ENCODE data around the gene MICA. TPM values are rescaled to one million over a fixed set of nuclear protein-coding genes. Genes with fewer than 3 reads are reported as not detected.
"Not testable (repeated sequence)": the region's sequence is repeated elsewhere in the genome, so short reads cannot be mapped to it uniquely, and the experiment has no call there.

Gene MICA
- total RNA-seq, 4 donors from 2014 or later, result 15.9 to 28.3 (median 23.7) TPM

DNA sequence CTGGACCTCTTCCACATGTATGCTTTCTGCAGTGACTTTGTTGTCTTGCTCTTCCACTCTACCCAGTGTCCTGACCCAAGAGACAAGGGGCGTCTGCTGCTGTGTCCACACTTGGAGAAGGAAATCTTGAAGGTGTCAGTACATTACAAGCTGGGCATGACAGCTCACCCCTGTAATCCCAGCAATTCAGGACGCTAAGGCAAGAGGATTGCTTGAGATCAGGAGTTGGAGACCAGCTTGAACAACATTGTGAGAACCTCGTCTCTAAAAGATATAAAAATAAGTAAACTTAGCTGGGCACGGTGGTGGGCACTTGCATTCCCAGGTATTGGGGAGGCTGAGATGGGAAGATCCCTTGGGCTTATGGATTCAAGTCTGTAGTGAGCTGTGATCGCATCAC lies 40.6 kb upstream of the MICA start:
- DNase-seq (ENCODE audit: low spot score in 2 of 2), result no peak
- 60 to 69% methylated on average over 5 of the region's 5 CpGs for WGBS, 2 donors
- Histone ChIP-seq H3K4me1 (peaks cover 0 to 9% (median 0%) of the 10 kb centered on the region in 4 donors), H3K36me3 (no peaks in the 10 kb centered on the region), H3K27me3 (peaks cover 0 to 15% of the 10 kb centered on the region in 2 donors), H3K4me3 (no peak overlapping the region), H3K27ac (no peak overlapping the region), H3K9me3 (no peaks in the 10 kb centered on the region)
- TF ChIP-seq EP300 (IDR thresholded peaks at IDR 0.05) (no peak), POLR2A (IDR thresholded peaks at IDR 0.05) (no peak)
- TF ChIP-seq, protein P1, sequence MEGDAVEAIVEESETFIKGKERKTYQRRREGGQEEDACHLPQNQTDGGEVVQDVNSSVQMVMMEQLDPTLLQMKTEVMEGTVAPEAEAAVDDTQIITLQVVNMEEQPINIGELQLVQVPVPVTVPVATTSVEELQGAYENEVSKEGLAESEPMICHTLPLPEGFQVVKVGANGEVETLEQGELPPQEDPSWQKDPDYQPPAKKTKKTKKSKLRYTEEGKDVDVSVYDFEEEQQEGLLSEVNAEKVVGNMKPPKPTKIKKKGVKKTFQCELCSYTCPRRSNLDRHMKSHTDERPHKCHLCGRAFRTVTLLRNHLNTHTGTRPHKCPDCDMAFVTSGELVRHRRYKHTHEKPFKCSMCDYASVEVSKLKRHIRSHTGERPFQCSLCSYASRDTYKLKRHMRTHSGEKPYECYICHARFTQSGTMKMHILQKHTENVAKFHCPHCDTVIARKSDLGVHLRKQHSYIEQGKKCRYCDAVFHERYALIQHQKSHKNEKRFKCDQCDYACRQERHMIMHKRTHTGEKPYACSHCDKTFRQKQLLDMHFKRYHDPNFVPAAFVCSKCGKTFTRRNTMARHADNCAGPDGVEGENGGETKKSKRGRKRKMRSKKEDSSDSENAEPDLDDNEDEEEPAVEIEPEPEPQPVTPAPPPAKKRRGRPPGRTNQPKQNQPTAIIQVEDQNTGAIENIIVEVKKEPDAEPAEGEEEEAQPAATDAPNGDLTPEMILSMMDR (IDR thresholded peaks at IDR 0.05), result no peak

DNA sequence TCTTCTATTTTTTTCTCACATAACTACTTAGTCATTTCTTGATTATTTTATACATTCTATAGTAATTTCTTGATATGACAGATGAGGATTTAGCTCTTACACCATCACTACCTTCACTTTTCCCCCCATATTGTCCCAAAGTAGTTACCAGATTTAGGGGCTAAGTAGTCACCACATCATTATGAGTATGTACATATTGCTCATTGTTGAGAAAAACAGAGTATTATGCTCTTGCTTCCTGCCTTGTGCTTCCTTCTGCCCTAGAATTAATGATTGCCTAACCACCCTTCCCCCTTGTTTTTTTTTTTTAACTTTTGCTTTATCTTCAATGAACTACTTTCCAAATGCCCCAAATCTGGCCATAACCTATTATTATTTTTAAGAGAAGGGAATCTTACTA lies 39.6 kb upstream of the MICA start:
- no peaks in the 10 kb centered on the region for H3K36me3 ChIP-seq
- no peak overlapping the region for H3K27ac ChIP-seq
- TF ChIP-seq, protein P1 (IDR thresholded peaks at IDR 0.05), result no peak
- TF ChIP-seq POLR2A (IDR thresholded peaks at IDR 0.05) (no peak), EP300 (IDR thresholded peaks at IDR 0.05) (no peak)
- H3K4me3 ChIP-seq, result no peak overlapping the region
- peaks cover 0 to 9% (median 0%) of the 10 kb centered on the region in 4 donors for H3K4me1 ChIP-seq
- no peak for DNase-seq (ENCODE audit: low spot score in 2 of 2)
- H3K9me3 ChIP-seq, result no peaks in the 10 kb centered on the region
- peaks cover 0 to 15% of the 10 kb centered on the region in 2 donors for H3K27me3 ChIP-seq

DNA sequence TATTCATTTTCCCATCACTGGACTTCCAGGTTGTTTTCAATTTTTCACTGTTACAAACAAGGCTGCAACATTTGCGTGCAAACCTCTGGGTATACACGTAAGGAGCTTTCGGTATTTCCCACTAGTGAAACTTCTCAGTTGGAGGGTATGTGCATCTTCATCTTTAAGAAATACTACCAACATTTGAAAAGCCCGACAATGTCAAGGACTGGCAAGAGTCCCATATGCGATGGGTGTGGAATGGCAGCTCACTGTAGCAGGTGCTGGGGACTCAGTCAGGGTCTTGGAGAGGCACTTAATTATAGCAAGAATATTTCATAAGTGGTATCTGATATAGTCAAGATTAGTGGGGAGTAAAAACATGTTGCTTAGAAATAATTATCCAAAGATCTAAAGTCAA lies 37.5 kb upstream of the MICA start:
- peaks cover 0 to 9% (median 0%) of the 10 kb centered on the region in 4 donors for H3K4me1 ChIP-seq
- TF ChIP-seq POLR2A (IDR thresholded peaks at IDR 0.05) (no peak), EP300 (IDR thresholded peaks at IDR 0.05) (no peak)
- TF ChIP-seq, protein P1 (IDR thresholded peaks at IDR 0.05), result no peak
- no peak for DNase-seq (ENCODE audit: low spot score in 2 of 2)
- peaks cover 0 to 15% of the 10 kb centered on the region in 2 donors for H3K27me3 ChIP-seq
- no peak overlapping the region for H3K27ac ChIP-seq
- 79 to 87% methylated on average over 5 of the region's 5 CpGs for WGBS, 2 donors
- H3K9me3 ChIP-seq, result no peaks in the 10 kb centered on the region
- no peaks in the 10 kb centered on the region for H3K36me3 ChIP-seq
- H3K4me3 ChIP-seq, result no peak overlapping the region

DNA sequence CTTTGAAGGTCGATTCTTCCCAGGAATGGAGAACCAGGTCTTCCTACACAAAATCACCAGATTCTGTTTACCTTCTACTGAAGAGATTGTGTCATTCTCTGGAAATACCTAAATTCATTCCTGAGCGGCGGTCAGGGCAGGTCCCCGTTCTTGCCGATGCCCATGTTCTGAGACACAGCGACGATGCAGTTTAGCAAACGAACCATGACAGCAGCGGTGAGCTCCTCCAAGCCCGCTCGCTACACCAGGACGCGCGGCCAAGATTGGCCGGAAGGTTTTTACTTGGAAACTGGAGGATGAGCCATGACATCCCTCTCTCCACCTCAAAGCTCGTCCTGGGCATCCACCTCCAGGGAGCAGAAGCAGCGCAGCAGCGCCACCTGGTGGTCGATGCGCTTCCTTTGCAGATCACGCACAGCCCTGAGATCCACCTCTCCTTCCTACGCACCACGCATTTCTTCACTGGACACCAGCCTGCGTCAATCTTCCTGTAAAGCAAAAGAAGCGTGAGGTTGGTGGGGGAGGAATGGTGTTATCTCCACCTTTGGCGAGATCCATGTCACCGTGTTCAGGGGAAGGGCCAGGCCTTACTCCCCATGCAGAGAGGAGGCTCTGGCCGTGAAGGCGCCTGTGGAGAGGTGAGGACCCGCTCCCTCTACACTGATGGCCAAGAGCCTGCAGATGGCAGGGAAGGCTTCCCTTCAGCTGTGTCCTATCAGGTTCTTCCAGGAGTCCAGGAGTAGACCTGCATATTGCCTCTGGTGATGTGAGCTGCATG lies 36.5 kb upstream of the MICA start:
- no peak overlapping the region for H3K27ac ChIP-seq

DNA sequence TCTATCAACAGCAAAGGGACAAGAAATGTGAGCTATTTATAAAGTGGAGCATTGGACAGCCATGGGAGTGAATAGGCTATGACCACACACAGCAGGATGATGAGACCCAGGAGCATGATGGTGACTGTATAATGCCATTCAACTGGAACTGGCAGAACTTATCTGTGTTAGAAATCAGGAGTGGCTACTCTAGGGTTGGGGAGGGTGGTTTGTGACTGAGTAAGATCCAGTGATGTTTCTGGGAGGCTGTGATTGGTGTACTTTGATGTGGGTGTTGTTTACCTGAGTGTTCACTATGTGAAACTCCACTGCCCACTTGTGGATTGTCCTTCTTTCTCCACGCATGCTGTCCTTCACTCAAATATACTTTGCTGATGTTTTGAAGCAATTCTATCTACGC lies 34.9 kb upstream of the MICA start:
- no peak for DNase-seq (ENCODE audit: low spot score in 2 of 2)
- peaks cover 0 to 9% (median 0%) of the 10 kb centered on the region in 4 donors for H3K4me1 ChIP-seq
- peaks cover 0 to 20% of the 10 kb centered on the region in 2 donors for H3K27me3 ChIP-seq
- no peaks in the 10 kb centered on the region for H3K36me3 ChIP-seq
- H3K4me3 ChIP-seq, result no peak overlapping the region
- no peak for TF ChIP-seq EP300 (IDR thresholded peaks at IDR 0.05)
- TF ChIP-seq, protein P1 (IDR thresholded peaks at IDR 0.05), result no peak
- TF ChIP-seq POLR2A (IDR thresholded peaks at IDR 0.05), result no peak
- WGBS, 2 donors, result 74 to 77% methylated on average over 2 of the region's 2 CpGs
- peaks cover 0 to 10% (median 2%) of the 10 kb centered on the region in 4 donors for H3K9me3 ChIP-seq
- no peak overlapping the region for H3K27ac ChIP-seq

More for the DNA sequence above, 36.5 kb upstream of the MICA start:
- H3K9me3 ChIP-seq, result peaks cover 0 to 4% (median 0%) of the 10 kb centered on the region in 4 donors
- H3K27me3 ChIP-seq, result peaks cover 0 to 17% of the 10 kb centered on the region in 2 donors
- DNase-seq (ENCODE audit: low spot score in 2 of 2), result peak; percentile 75 to 77
- H3K4me1 ChIP-seq, result peaks cover 0 to 9% (median 0%) of the 10 kb centered on the region in 4 donors
- H3K4me3 ChIP-seq, result peak overlapping the region in 3 of 4 donors; percentile 25 to 48 (median 35)
- WGBS, 2 donors, result 10 to 12% methylated on average over 29 of the region's 30 CpGs
- no peaks in the 10 kb centered on the region for H3K36me3 ChIP-seq
- TF ChIP-seq, protein P1 (IDR thresholded peaks at IDR 0.05), result peak; percentile 82 to 98 (median 91)
- TF ChIP-seq POLR2A (IDR thresholded peaks at IDR 0.05), result no peak
- TF ChIP-seq EP300 (IDR thresholded peaks at IDR 0.05), result peak in 1 of 2 donors; percentile 53

DNA sequence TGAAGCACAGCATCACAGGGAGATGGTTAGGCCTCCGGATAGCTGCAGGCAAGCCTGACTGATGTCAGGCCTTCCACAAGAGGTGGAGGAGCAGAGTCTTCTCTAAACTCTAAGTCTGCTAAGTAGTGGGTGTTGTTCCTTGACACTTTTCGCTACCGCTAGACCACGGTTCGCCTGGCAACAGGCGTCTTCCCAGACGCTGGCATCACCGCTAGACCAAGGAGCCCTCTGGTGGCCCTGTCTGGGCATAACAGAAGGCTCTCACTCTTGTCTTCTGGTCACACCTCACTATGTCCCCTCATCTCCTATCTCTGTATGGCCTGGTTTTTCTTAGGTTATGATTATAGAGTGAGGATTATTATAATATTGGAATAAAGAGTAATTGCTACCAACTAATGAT lies 29.3 kb upstream of the MICA start:
- not testable (repeated sequence) for H3K27ac ChIP-seq; H3K36me3 ChIP-seq; H3K4me1 ChIP-seq; H3K4me3 ChIP-seq; DNase-seq (ENCODE audit: low spot score in 2 of 2); H3K9me3 ChIP-seq
- 8 to 100% methylated on average over 1 to 6 of the region's 8 CpGs for WGBS, 2 donors
- H3K27me3 ChIP-seq, result peaks cover 0 to 31% of the 10 kb centered on the region in 2 donors

All from tibial nerve (tissue), 4 donors.